Glutamatergic neuron (in vitro differentiated cells): ENCODE results near the gene METTL25B. TPM values are rescaled to one million over a fixed set of nuclear protein-coding genes. Genes with fewer than 3 reads are reported as not detected.

ENCODE experiments used
- DNase-seq: peaks from one replicate; pipeline ENCODE4 v3.0.0; 2022
- H3K27ac Mint-ChIP-seq: one replicate; pipeline ENCODE4 v1.8.0; 2020; ENCODE audit warnings: mild to moderate bottlenecking, mixed read lengths, inconsistent platforms; ENCODE audit not compliant: unreplicated experiment
- H3K27me3 Mint-ChIP-seq: one replicate; pipeline ENCODE4 v1.8.0; 2020; ENCODE audit warnings: mild to moderate bottlenecking, moderate library complexity, mixed read lengths, inconsistent platforms; ENCODE audit not compliant: unreplicated experiment
- H3K36me3 Mint-ChIP-seq: one replicate; pipeline ENCODE4 v1.8.0; 2020; ENCODE audit warnings: mild to moderate bottlenecking, mixed read lengths, inconsistent platforms; ENCODE audit not compliant: unreplicated experiment
- H3K4me1 Mint-ChIP-seq: one replicate; pipeline ENCODE4 v1.8.0; 2020; ENCODE audit warnings: mild to moderate bottlenecking, low read depth, mixed read lengths, inconsistent platforms; ENCODE audit not compliant: unreplicated experiment
- H3K4me3 Mint-ChIP-seq: one replicate; pipeline ENCODE4 v1.8.0; 2020; ENCODE audit warnings: mild to moderate bottlenecking, mixed read lengths, inconsistent platforms; ENCODE audit not compliant: unreplicated experiment
- H3K9me3 Mint-ChIP-seq: one replicate; pipeline ENCODE4 v1.8.0; 2020; ENCODE audit warnings: mild to moderate bottlenecking, moderate library complexity, mixed read lengths, inconsistent platforms; ENCODE audit not compliant: unreplicated experiment
- long read RNA-seq: library from polyadenylated mRNA; unstranded; transcript quantifications from one replicate; pipeline ENCODE4 v2.0.0, GENCODE V29; 2020; ENCODE audit not compliant: unreplicated experiment
- total RNA-seq: library from RNA; stranded (reverse); fragmentation: NEBNext Ultra II Directional; extraction: Animal tissue kit (Norgen Biotek cat#: 25700); gene quantifications from one replicate; pipeline ENCODE4 v1.2.1, GENCODE V29; 2021; ENCODE audit not compliant: unreplicated experiment
- TF ChIP-seq, protein P1 (sequence below): fragments of 200-600 bp; sonication (generic); IDR thresholded peaks from one replicate; pipeline ENCODE4 v1.5.0; 2021; ENCODE audit not compliant: partially characterized antibody, unreplicated experiment

METTL25B gene
- total RNA-seq: 27.1 TPM
- long read RNA-seq, partial matches to known transcripts: 0 of 4 reads
- long read RNA-seq, other reads (novel, unspliced or antisense): 2 of 4 reads

DNA sequence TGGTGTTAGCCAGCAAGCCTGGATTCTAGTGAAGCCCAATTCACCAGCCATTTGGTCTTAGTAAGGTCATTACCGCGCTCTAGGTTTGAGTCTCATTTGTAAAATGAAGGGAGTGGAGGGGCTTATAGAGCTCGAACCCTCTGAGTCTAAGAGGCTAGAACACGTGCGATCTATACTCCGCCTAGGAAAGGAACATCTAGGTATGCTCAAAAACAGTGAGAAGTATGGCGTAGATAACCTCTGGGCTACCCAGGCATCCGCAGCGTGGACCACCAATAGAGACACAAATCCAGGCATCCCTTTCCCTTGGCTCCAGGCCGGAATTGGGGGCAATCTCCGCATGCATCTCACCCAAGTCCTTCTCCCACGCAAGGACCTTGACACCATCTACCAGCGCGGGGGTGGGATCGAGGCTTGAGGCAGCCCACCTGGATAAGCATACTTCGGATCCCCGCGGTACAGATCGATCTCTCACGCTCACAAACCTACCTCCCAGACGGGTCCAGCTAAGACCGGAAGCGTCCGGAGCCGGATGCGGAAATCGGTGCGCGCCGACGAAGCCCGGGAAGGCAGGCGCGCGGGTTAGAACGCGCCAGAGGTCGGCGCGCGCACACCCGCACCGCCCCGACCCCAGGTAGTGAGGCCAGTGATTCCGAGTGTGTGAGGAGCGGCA lies at the start of gene METTL25B:
METTL25B (plus strand) TSS at position 544 of the 673 bp plus-strand sequence. CDS start 636 bp downstream, outside the sequence.
- peaks cover 12% of the 10 kb centered on the region for H3K27me3 Mint-ChIP-seq
- H3K36me3 Mint-ChIP-seq: no peaks in the 10 kb centered on the region
- H3K4me3 Mint-ChIP-seq: no peak within 1 kb of the TSS
- peaks cover 11% of the 10 kb centered on the region for H3K4me1 Mint-ChIP-seq
- peak; percentile 84 for DNase-seq
- H3K9me3 Mint-ChIP-seq: peaks cover 10% of the 10 kb centered on the region
- TF ChIP-seq, protein P1, sequence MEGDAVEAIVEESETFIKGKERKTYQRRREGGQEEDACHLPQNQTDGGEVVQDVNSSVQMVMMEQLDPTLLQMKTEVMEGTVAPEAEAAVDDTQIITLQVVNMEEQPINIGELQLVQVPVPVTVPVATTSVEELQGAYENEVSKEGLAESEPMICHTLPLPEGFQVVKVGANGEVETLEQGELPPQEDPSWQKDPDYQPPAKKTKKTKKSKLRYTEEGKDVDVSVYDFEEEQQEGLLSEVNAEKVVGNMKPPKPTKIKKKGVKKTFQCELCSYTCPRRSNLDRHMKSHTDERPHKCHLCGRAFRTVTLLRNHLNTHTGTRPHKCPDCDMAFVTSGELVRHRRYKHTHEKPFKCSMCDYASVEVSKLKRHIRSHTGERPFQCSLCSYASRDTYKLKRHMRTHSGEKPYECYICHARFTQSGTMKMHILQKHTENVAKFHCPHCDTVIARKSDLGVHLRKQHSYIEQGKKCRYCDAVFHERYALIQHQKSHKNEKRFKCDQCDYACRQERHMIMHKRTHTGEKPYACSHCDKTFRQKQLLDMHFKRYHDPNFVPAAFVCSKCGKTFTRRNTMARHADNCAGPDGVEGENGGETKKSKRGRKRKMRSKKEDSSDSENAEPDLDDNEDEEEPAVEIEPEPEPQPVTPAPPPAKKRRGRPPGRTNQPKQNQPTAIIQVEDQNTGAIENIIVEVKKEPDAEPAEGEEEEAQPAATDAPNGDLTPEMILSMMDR: no peak
- H3K27ac Mint-ChIP-seq: peak within 1 kb of the TSS; percentile 94

DNA sequence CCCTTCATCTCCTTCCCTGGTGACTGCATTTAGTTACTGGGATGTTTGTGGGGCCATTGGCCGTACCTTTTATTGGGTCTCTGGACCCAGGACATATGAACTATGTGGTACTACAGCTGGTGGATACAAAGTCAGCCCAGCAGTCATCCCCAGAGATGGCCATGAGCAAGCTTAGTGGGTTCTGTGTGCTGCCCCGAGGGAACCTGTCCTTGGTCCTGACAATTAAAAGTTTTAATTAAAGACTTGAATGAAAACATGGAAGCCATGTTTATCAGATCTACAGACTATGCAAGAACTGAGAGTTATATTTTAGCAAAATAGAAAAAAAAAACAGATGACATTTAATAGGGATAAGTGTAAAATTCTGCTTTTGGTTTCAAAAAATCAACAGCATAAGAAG lies 48.2 kb upstream of the METTL25B start:
- H3K4me3 Mint-ChIP-seq: no peak overlapping the region
- TF ChIP-seq, protein P1: no peak

DNA sequence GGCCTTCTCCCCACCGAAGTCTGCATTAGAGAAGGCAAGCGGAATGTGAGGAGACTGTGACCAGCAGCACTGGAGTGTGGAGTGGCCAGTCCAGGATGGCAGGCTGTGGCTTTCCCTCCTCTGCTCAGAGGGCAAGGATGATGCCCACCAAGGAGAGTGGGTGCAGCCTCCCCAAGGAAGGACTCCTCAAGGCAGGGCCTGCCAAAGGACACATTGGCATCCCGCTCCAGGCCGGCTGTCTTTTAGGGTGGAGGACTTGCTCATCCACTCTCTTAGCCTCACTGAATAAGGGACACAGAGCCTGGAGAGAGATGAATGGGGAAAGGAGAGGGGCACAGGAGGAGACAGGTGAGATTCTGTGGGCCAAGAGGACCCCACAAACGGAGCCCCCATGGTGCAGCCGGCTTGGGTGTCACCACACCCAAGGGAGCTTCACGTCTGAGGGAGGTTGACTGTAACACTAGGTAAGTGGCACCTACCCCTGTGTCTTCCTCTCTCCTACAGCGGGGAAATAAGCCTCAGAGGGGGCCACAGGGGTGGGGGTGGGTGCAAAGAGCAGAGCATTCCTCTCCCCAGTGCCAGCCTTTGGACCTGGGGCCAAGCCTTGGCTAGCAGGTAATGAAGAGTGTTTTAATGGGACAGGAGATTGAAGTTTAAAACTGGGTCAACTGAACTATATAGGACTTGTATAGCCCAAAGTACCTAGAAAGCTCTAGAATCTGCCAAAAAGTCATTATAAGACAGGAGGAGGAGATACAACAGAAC lies 46.9 kb upstream of the METTL25B start:
- no peak for DNase-seq
- H3K27me3 Mint-ChIP-seq: peaks cover 3% of the 10 kb centered on the region
- no peak overlapping the region for H3K4me3 Mint-ChIP-seq
- TF ChIP-seq, protein P1: no peak
- H3K9me3 Mint-ChIP-seq: peaks cover 1% of the 10 kb centered on the region
- H3K36me3 Mint-ChIP-seq: no peaks in the 10 kb centered on the region
- no peak overlapping the region for H3K27ac Mint-ChIP-seq
- peaks cover 8% of the 10 kb centered on the region for H3K4me1 Mint-ChIP-seq

More for the DNA sequence above, 48.2 kb upstream of the METTL25B start:
- Mint-ChIP-seq H3K4me1 (peaks cover 11% of the 10 kb centered on the region), H3K27me3 (peaks cover 13% of the 10 kb centered on the region), H3K9me3 (peaks cover 9% of the 10 kb centered on the region), H3K27ac (no peak overlapping the region), H3K36me3 (no peaks in the 10 kb centered on the region)
- DNase-seq: no peak

DNA sequence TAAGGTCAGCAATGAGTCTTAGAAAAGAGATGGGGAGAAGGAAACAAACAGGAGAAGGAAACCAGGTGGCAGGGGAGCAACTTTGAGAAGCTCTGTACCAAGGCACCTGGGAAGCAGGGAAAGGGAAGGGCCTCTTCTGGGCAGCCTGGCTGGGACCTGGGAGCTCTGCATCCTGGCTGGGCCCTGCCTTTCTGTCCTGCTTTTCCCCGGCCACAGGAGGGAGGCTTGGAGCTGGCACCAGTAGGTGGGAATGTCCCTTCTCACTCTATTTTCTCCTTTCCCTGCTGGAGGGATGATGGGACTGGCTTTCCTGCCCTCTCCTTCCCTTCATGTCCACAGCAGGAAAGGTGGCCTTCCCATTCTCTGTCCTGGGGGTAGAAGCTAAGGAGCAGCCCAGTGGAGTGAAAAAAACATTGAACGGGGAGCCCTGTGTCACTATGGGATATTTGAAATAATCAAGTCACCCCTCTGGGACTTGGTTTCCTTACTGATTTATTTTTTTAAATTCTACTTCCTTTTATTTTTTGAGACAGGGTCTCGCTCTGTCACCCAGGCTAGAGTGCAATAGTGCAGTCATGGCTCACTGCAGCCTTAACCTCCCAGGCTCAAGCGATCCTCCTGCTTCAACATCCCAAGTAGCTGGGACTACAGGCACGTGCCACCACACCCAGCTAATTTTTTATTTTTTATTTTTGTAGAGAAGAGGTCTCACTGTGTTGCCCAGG lies 45.9 kb upstream of the METTL25B start:
- Mint-ChIP-seq H3K36me3 (no peaks in the 10 kb centered on the region), H3K27me3 (peaks cover 3% of the 10 kb centered on the region), H3K9me3 (peaks cover 1% of the 10 kb centered on the region), H3K27ac (no peak overlapping the region), H3K4me1 (peaks cover 8% of the 10 kb centered on the region), H3K4me3 (no peak overlapping the region)
- TF ChIP-seq, protein P1: no peak
- DNase-seq: peak; percentile 34
